HepG2 (cell line): ENCODE measurements around the gene CYP4B1.

Experiments used
- CTCF ChIP-seq: sonication (generic); formaldehyde crosslinking; IDR thresholded peaks from 2 replicates; pipeline ENCODE4 v1.5.0; 2020; ENCODE audit warnings: mild to moderate bottlenecking, missing genetic modification reagents, moderate library complexity
- EZH2 ChIP-seq: conservative IDR thresholded peaks from 2 replicates; pipeline ENCODE4 v1.6.1; 2012; ENCODE audit warnings: mild to moderate bottlenecking, low read depth, low read length, moderate library complexity
- POLR2A ChIP-seq, 2 experiments: IDR thresholded peaks; 2 replicates each; pipeline ENCODE4 v1.6.1; 2011; ENCODE audit warnings: low read depth in 2 of 2, low read length in 2 of 2, mild to moderate bottlenecking in 1 of 2, moderate library complexity in 1 of 2; ENCODE audit not compliant: insufficient read depth in 1 of 2
- RFX5 ChIP-seq: IDR thresholded peaks from 2 replicates; pipeline ENCODE4 v1.6.1; 2011; ENCODE audit warnings: low read depth, low read length, improper control_type of control experiment
- RNF2 ChIP-seq: fragments of 450-650 bp; conservative IDR thresholded peaks from 2 replicates; pipeline ENCODE4 v1.6.1; 2016; ENCODE audit warnings: low read depth
- SIN3B ChIP-seq: fragments of 150-350 bp; IDR thresholded peaks from 2 replicates; pipeline ENCODE4 v1.6.1; 2014; ENCODE audit warnings: low read length
- SMAD9 ChIP-seq: sonication (generic); formaldehyde crosslinking; IDR thresholded peaks from 2 replicates; pipeline ENCODE4 v1.5.1; 2020; ENCODE audit warnings: mild to moderate bottlenecking, missing genetic modification reagents
- TAF1 ChIP-seq: sonication (generic); formaldehyde crosslinking; IDR thresholded peaks from 2 replicates; pipeline ENCODE4 v1.4.0; 2020; ENCODE audit warnings: missing genetic modification reagents
- TEAD2 ChIP-seq: sonication (generic); formaldehyde crosslinking; IDR thresholded peaks from 2 replicates; pipeline ENCODE4 v1.9.0; 2021; ENCODE audit warnings: missing genetic modification reagents
- ZKSCAN1 ChIP-seq: fragments of 150-350 bp; IDR thresholded peaks from 2 replicates; pipeline ENCODE4 v1.6.1; 2014; ENCODE audit warnings: low read length
- ZNF263 ChIP-seq: sonication (generic); formaldehyde crosslinking; IDR thresholded peaks from 2 replicates; pipeline ENCODE4 v1.4.0; 2020; ENCODE audit warnings: missing genetic modification reagents
- ZNF564 ChIP-seq: sonication (generic); formaldehyde crosslinking; IDR thresholded peaks from 2 replicates; pipeline ENCODE4 v1.8.1; 2023; ENCODE audit warnings: mild to moderate bottlenecking, missing genetic modification reagents
- ZSCAN21 ChIP-seq: sonication (generic); formaldehyde crosslinking; IDR thresholded peaks from 2 replicates; pipeline ENCODE4 v1.8.0; 2022; ENCODE audit warnings: mild to moderate bottlenecking, missing genetic modification reagents, moderate library complexity, borderline replicate concordance

GRCh38 chr1:46772571-46772970 is 26.3 kb upstream of the CYP4B1 start:
- TF ChIP-seq POLR2A (IDR thresholded peaks at IDR 0.05; ENCODE audit: insufficient read depth in 1 of 2, low read depth in 2 of 2, low read length in 2 of 2) (no peak), SMAD9 (CRISPR knock-in tag) (no peak), ZSCAN21 (CRISPR knock-in tag) (no peak), CTCF (CRISPR knock-in tag) (no peak), EZH2 (no peak), RNF2 (no peak), TEAD2 (no peak), SIN3B (no peak), ZNF564 (CRISPR knock-in tag) (no peak), RFX5 (no peak), ZNF263 (CRISPR knock-in tag) (no peak), TAF1 (CRISPR knock-in tag) (no peak), ZKSCAN1 (no peak)
